ENCODE measurements around the gene FAAH.

DNA sequence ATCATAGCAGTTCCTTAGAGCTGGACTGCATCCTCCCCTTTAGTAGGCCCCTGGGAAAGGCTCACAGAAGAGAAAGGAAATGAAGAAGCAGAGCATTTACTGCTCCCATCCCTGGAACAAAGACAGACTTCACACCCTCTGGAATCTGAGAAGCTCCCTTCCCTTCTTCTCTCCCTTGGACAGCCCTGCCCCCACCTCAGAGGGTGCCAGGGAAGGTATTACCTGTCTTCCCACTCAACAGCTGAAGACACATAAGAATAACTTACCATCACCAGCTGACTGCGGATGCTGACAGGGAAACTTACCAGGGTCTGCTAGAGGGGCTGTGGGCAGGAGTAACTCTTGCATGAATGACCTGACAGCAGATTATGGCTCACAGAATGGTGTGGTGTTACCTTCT, 14.1 kb upstream of the FAAH start:
- TF ChIP-seq EZH2phosphoT487 (IDR thresholded peaks at IDR 0.05; ENCODE audit: borderline replicate concordance, low read length) (no peak), CTCF (conservative IDR thresholded peaks at IDR 0.05; ENCODE audit: low read depth, low read length) (no peak), EZH2 (IDR thresholded peaks at IDR 0.05; ENCODE audit: low read length, unreplicated experiment) (no peak)
